ENCODE results near the gene PHF2. TPM values are rescaled to one million over a fixed set of nuclear protein-coding genes. Genes with fewer than 3 reads are reported as not detected.

The PHF2 gene
- total and polyA plus RNA-seq, 2 of the 4 experiments (the other 2 are of a cell fraction): 5.9 to 9.5 TPM

DNA sequence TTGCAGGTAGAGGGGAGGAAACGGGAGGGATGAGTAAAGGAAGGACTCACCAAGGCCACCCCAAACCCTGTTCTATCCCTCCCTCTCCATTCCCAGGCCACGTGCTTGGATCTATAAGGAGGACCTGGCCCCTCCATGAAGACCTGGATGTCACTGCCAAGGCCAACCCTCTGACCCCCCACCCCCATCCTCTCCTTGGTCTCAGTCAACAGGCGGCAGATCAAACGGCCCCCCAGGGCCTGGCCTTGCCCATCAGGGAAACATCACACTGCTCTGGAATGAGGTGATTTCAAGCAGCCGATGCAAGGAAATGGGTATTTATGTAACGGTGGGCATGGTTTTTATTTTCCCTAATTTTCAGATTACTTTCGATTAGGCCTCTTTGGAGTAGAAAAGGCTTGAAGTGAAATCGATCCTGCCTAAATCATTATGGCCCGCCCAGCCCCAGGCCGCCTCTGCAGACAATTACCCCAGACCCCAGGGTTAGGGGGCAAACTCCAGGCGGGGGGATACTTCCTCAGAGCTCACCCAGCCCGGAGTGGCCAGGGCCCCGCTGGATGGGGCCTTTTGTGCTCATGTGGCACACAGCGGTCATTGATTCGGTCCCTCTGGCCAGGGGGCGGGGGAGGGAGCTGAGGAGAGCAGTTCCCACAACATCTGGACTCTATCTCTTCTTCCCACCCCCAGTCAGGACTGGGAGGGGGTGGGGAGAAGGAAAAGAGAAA is 125.3 kb downstream of the PHF2 start:
- Histone ChIP-seq H3K4me2 (ENCODE audit: low read depth, low read length) (no peak overlapping the region), H3K56ac (ENCODE audit: extremely low read depth, insufficient read depth, low read length) (no peak overlapping the region), H3K4ac (ENCODE audit: low read depth, low read length) (no peak overlapping the region), H3K27ac (ENCODE audit: insufficient read depth, low read length) (no peak overlapping the region), H3K4me3 (ENCODE audit: insufficient read depth, low read depth, low read length) (no peak overlapping the region), H4K20me1 (ENCODE audit: insufficient read depth, low read length) (no peaks in the 10 kb centered on the region), H3K9ac (ENCODE audit: low read depth, low read length) (no peak overlapping the region), H3K36me3 (ENCODE audit: control insufficient read depth, insufficient read depth, low read length) (no peaks in the 10 kb centered on the region), H4K5ac (ENCODE audit: low read depth, low read length) (no peak overlapping the region), H3K9me3 (ENCODE audit: control insufficient read depth, insufficient read depth, low read length) (peaks cover 6% of the 10 kb centered on the region), H3K23ac (ENCODE audit: low read depth, low read length) (no peak overlapping the region), H3K9me1 (ENCODE audit: insufficient read depth, low read length) (no peaks in the 10 kb centered on the region), H2BK20ac (ENCODE audit: low read depth, low read length) (no peak overlapping the region), H4K8ac (ENCODE audit: low read depth in 2 of 2, low read length in 2 of 2) (no peak overlapping the region), H3K79me1 (ENCODE audit: low read depth in 1 of 2, low read length in 2 of 2) (no peaks in the 10 kb centered on the region), H2BK5ac (ENCODE audit: low read depth, low read length, poor library complexity, severe bottlenecking) (no peak overlapping the region), H3K27me3 (ENCODE audit: control insufficient read depth, insufficient read depth, low read length) (no peaks in the 10 kb centered on the region), H3K18ac (ENCODE audit: low read depth, low read length) (no peak overlapping the region), H3K4me1 (ENCODE audit: control insufficient read depth, insufficient read depth, low read length) (no peaks in the 10 kb centered on the region), H3K14ac (replicated peaks; ENCODE audit: low read depth, low read length) (no peak overlapping the region), H4K91ac (ENCODE audit: insufficient read depth, low read depth, low read length) (no peak overlapping the region), H2AK9ac (replicated peaks; ENCODE audit: low read depth, low read length, poor library complexity) (no peak overlapping the region), H2BK15ac (ENCODE audit: low read depth, low read length) (no peak overlapping the region), H2AK5ac (ENCODE audit: low read depth, low read length) (no peak overlapping the region), H2AFZ (replicated peaks; ENCODE audit: low read length, poor library complexity) (no peak overlapping the region), H2BK120ac (ENCODE audit: low read depth, low read length) (no peak overlapping the region)
- BruUV-seq (replicated peaks): no TSS peak
- ChIA-PET CTCF (no interaction called here), POLR2A (ENCODE audit: unreplicated experiment) (no interaction called here)
- ATAC-seq (ENCODE audit: low read depth) (no peak), DNase-seq (no peak)
- TF ChIP-seq BHLHE40 (IDR thresholded peaks at IDR 0.05; ENCODE audit: low read depth, low read length) (no peak), MXI1 (IDR thresholded peaks at IDR 0.05; ENCODE audit: borderline replicate concordance, low read depth, low read length) (no peak), CEBPB (IDR thresholded peaks at IDR 0.05; ENCODE audit: low read depth, low read length) (no peak), CHD1 (IDR thresholded peaks at IDR 0.05; ENCODE audit: low read depth, low read length) (no peak)
- TF ChIP-seq, protein P1, sequence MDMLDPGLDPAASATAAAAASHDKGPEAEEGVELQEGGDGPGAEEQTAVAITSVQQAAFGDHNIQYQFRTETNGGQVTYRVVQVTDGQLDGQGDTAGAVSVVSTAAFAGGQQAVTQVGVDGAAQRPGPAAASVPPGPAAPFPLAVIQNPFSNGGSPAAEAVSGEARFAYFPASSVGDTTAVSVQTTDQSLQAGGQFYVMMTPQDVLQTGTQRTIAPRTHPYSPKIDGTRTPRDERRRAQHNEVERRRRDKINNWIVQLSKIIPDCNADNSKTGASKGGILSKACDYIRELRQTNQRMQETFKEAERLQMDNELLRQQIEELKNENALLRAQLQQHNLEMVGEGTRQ (IDR thresholded peaks at IDR 0.05; ENCODE audit: low read depth, low read length): no peak
- TF ChIP-seq, protein P2, sequence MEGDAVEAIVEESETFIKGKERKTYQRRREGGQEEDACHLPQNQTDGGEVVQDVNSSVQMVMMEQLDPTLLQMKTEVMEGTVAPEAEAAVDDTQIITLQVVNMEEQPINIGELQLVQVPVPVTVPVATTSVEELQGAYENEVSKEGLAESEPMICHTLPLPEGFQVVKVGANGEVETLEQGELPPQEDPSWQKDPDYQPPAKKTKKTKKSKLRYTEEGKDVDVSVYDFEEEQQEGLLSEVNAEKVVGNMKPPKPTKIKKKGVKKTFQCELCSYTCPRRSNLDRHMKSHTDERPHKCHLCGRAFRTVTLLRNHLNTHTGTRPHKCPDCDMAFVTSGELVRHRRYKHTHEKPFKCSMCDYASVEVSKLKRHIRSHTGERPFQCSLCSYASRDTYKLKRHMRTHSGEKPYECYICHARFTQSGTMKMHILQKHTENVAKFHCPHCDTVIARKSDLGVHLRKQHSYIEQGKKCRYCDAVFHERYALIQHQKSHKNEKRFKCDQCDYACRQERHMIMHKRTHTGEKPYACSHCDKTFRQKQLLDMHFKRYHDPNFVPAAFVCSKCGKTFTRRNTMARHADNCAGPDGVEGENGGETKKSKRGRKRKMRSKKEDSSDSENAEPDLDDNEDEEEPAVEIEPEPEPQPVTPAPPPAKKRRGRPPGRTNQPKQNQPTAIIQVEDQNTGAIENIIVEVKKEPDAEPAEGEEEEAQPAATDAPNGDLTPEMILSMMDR (conservative IDR thresholded peaks at IDR 0.05; ENCODE audit: low read depth, low read length): no peak
- TF ChIP-seq, protein P3, sequence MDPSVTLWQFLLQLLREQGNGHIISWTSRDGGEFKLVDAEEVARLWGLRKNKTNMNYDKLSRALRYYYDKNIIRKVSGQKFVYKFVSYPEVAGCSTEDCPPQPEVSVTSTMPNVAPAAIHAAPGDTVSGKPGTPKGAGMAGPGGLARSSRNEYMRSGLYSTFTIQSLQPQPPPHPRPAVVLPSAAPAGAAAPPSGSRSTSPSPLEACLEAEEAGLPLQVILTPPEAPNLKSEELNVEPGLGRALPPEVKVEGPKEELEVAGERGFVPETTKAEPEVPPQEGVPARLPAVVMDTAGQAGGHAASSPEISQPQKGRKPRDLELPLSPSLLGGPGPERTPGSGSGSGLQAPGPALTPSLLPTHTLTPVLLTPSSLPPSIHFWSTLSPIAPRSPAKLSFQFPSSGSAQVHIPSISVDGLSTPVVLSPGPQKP (IDR thresholded peaks at IDR 0.05; ENCODE audit: borderline replicate concordance, low read depth, low read length): no peak
- dilution Hi-C loops (cut with HindIII; ENCODE audit: low sequenced_read_pairs, unreplicated experiment) (no loop called here), in situ Hi-C loops (cut with MboI; ENCODE audit: low sequenced_read_pairs) (no loop called here), intact Hi-C loops (cut with micrococcal nuclease) (no loop called here)
- no CpG with 5 or more reads among the region's 16 CpGs for WGBS, 2 experiments (ENCODE audit: extremely low coverage in 2 of 2, insufficient read length in 1 of 2)
